ENCODE data around the gene ZNF317. TPM values are rescaled to one million over a fixed set of nuclear protein-coding genes. Genes with fewer than 3 reads are reported as not detected.

ZNF317 gene
- total and polyA plus RNA-seq, 9 of the 15 experiments (the other 6 are each of a cell fraction or from before 2014, with no cell fraction given): 17.3 to 43.2 (median 34.8) TPM

- no peak for TF ChIP-seq THRB (CRISPR knock-in tag; conservative IDR thresholded peaks at IDR 0.05)
- TF ChIP-seq OTX1 (CRISPR knock-in tag; IDR thresholded peaks at IDR 0.05): no peak
- TF ChIP-seq NFYB (IDR thresholded peaks at IDR 0.05; ENCODE audit: extremely low read depth, insufficient read length): no peak
- TF ChIP-seq KDM1A (IDR thresholded peaks at IDR 0.05): no peak
- TF ChIP-seq GABPA (tag; conservative IDR thresholded peaks at IDR 0.05; ENCODE audit: low read depth): no peak
- no peak for TF ChIP-seq SNAPC5 (CRISPR knock-in tag; IDR thresholded peaks at IDR 0.05)
Measured at GRCh38 chr19:9132422-9132821, 7.8 kb upstream of the ZNF317 start (continued).

- WGBS (ENCODE audit: insufficient coverage, low coverage, missing lambda C conversion rate): 24% methylated on average over 8 of the region's 8 CpGs
- Histone ChIP-seq H2AFZ (ENCODE audit: low read depth, low read length) (peak overlapping the region; percentile 100), H3K27me3 (ENCODE audit: control insufficient read depth in 2 of 2, insufficient read depth in 2 of 2, low read length in 2 of 2) (no peaks in the 10 kb centered on the region), H3K4me2 (ENCODE audit: insufficient read depth, low read length) (peak overlapping the region; percentile 93), H3K36me3 (ENCODE audit: control insufficient read depth, insufficient read depth, low read length) (peaks cover 21% of the 10 kb centered on the region), H3K27ac (ENCODE audit: extremely low read depth, low read depth, low read length) (peak overlapping the region; percentile 92), H3K4me3 (peak overlapping the region; percentile 61), H4K20me1 (replicated peaks; ENCODE audit: control insufficient read depth, insufficient read depth, low read length) (no peaks in the 10 kb centered on the region), H3K9ac (ENCODE audit: insufficient read depth in 1 of 2, low read depth in 2 of 2, low read length in 2 of 2) (peak overlapping the region; percentile 96 to 98; a peak in 3 of 4 replicates), H3K4me1 (replicated peaks in 1 of 2; ENCODE audit: control insufficient read depth in 2 of 2, insufficient read depth in 2 of 2, low read length in 2 of 2) (peaks cover 0 to 9% of the 10 kb centered on the region in 2 experiments; a peak in 2 of 5 replicates), H3K79me2 (ENCODE audit: control insufficient read depth, insufficient read depth, low read length) (peaks cover 46% of the 10 kb centered on the region), H3K9me3 (replicated peaks; ENCODE audit: control insufficient read depth, insufficient read depth, low read depth, low read length) (peaks cover under 1% of the 10 kb centered on the region), H3K9me1 (ENCODE audit: control insufficient read depth, insufficient read depth, low read length) (no peaks in the 10 kb centered on the region)
- intact Hi-C loops (cut with micrococcal nuclease): loop anchor here (5.0 kb wide), 2 partner anchors 168 to 443 kb away; partner anchors contain the start of genes ZNF121 and ZNF699
- ChIA-PET CTCF (ENCODE audit: low intra/inter-chr PET ratio) (no interaction called here), POLR2A (no interaction called here)
- TSS peak; percentile 99 for BruUV-seq (replicated peaks)
- FAIRE-seq (no peak), ATAC-seq (peak; percentile 8; the same call in 2 of the 3 replicates), DNase-seq (ENCODE audit: extremely low read depth in 1 of 4, low spot score in 3 of 4) (no peak)
- in situ Hi-C loops (cut with MboI): loop anchor here (10.0 kb wide), 2 partner anchors 485 to 655 kb away; partner anchors contain the start of gene ZNF561
- TF ChIP-seq BHLHE40 (IDR thresholded peaks at IDR 0.05; ENCODE audit: low read length) (no peak), ETV1 (tag; conservative IDR thresholded peaks at IDR 0.05; ENCODE audit: low read depth) (no peak), ID3 (CRISPR knock-in tag; IDR thresholded peaks at IDR 0.05) (no peak), ID3 (tag; IDR thresholded peaks at IDR 0.05) (no peak), CHAMP1 (IDR thresholded peaks at IDR 0.05) (0 out of 2 replicates have a peak, but pooled peaks have one; percentile 2), NR3C1 (CRISPR knock-in tag; IDR thresholded peaks at IDR 0.05) (no peak), ATF3 (IDR thresholded peaks at IDR 0.05) (peak; percentile 80), ATF3 (CRISPR knock-in tag; conservative IDR thresholded peaks at IDR 0.05) (no peak), DPF2 (IDR thresholded peaks at IDR 0.05) (0 out of 2 replicates have a peak, but pooled peaks have one; percentile 5), HDAC1 (IDR thresholded peaks at IDR 0.05) (no peak)
Measured at GRCh38 chr19:9139609-9140158, 513 bp upstream of the ZNF317 start.
